HFFc6 (cell line): ENCODE data around the gene BAG1. TPM values are rescaled to one million over a fixed set of nuclear protein-coding genes. Genes with fewer than 3 reads are reported as not detected.

Experiments used
- DNase-seq: peaks from one replicate; pipeline ENCODE4 v3.0.0-alpha.2; 2018
- H3K27ac Mint-ChIP-seq: 2 replicates; pipeline ENCODE4 v1.8.0; 2020; ENCODE audit warnings: mild to moderate bottlenecking, mixed read lengths
- H3K27me3 Mint-ChIP-seq: 2 replicates; pipeline ENCODE4 v1.8.0; 2021; ENCODE audit warnings: mild to moderate bottlenecking, moderate library complexity, mixed read lengths; ENCODE audit not compliant: insufficient read depth
- H3K36me3 Mint-ChIP-seq: 2 replicates; pipeline ENCODE4 v1.8.0; 2021; ENCODE audit warnings: low read depth, mixed read lengths
- H3K4me1 Mint-ChIP-seq: 2 replicates; pipeline ENCODE4 v1.8.0; 2020; ENCODE audit warnings: low read depth, mixed read lengths
- H3K4me3 Mint-ChIP-seq: 2 replicates; pipeline ENCODE4 v1.8.0; 2020; ENCODE audit warnings: mild to moderate bottlenecking, moderate library complexity, mixed read lengths
- H3K9me3 Mint-ChIP-seq: 2 replicates; pipeline ENCODE4 v1.8.0; 2020; ENCODE audit warnings: mild to moderate bottlenecking, mixed read lengths
- CTCF ChIP-seq: fragments of 200-600 bp; sonication (generic); IDR thresholded peaks from 2 replicates; pipeline ENCODE4 v1.5.0; 2021; ENCODE audit warnings: antibody characterized with exemption, mild to moderate bottlenecking
- total RNA-seq, 6 experiments: library from RNA; stranded (reverse); fragmentation: NEBNext Ultra II Directional; extraction: Animal tissue kit (Norgen Biotek cat#: 25700); gene quantifications; 2 replicates in 1 of 6; 3 replicates in 5 of 6; pipeline ENCODE4 v1.2.3, GENCODE V29; 2021

Gene BAG1
- total RNA-seq, 6 experiments from 2014 or later = 22.5 to 31.3 (median 27.6) TPM

- H3K27me3 Mint-ChIP-seq = peaks cover 8% of the 10 kb centered on the region
- peaks cover 29% of the 10 kb centered on the region for H3K36me3 Mint-ChIP-seq
- no peak for DNase-seq
- peaks cover 42% of the 10 kb centered on the region for H3K4me1 Mint-ChIP-seq
- H3K27ac Mint-ChIP-seq = peak overlapping the region; percentile 100
- no peaks in the 10 kb centered on the region for H3K9me3 Mint-ChIP-seq
- no peak for TF ChIP-seq CTCF
- peak overlapping the region; percentile 99 for H3K4me3 Mint-ChIP-seq
These were observed 25.4 kb upstream of the BAG1 start for GRCh38 chr9:33289936-33290246.

GRCh38 chr9:33289496-33289895 is 25.0 kb upstream of the BAG1 start:
- no peak for DNase-seq
- Mint-ChIP-seq H3K4me1 (peaks cover 38% of the 10 kb centered on the region), H3K36me3 (peaks cover 25% of the 10 kb centered on the region), H3K27me3 (peaks cover 8% of the 10 kb centered on the region), H3K9me3 (no peaks in the 10 kb centered on the region), H3K4me3 (peak overlapping the region; percentile 99), H3K27ac (peak overlapping the region; percentile 100)
- no peak for TF ChIP-seq CTCF

GRCh38 chr9:33288828-33289483 is 24.4 kb upstream of the BAG1 start:
- Mint-ChIP-seq H3K27me3 (peaks cover 8% of the 10 kb centered on the region), H3K4me1 (peaks cover 35% of the 10 kb centered on the region), H3K9me3 (no peaks in the 10 kb centered on the region), H3K4me3 (no peak overlapping the region), H3K36me3 (peaks cover 21% of the 10 kb centered on the region), H3K27ac (peak overlapping the region; percentile 100; the same call in 1 of the 2 replicates)
- no peak for DNase-seq
- no peak for TF ChIP-seq CTCF

GRCh38 chr9:33288235-33288634 is 23.7 kb upstream of the BAG1 start:
- H3K9me3 Mint-ChIP-seq = no peaks in the 10 kb centered on the region
- no peak for TF ChIP-seq CTCF
- peaks cover 8% of the 10 kb centered on the region for H3K27me3 Mint-ChIP-seq
- peaks cover 30% of the 10 kb centered on the region for H3K4me1 Mint-ChIP-seq
- no peak for DNase-seq
- H3K27ac Mint-ChIP-seq = peak overlapping the region; percentile 71
- no peak overlapping the region for H3K4me3 Mint-ChIP-seq
- H3K36me3 Mint-ChIP-seq = peaks cover 21% of the 10 kb centered on the region

- Mint-ChIP-seq H3K9me3 (no peaks in the 10 kb centered on the region), H3K4me3 (no peak overlapping the region), H3K27me3 (peaks cover 8% of the 10 kb centered on the region), H3K36me3 (peaks cover 12% of the 10 kb centered on the region), H3K4me1 (peaks cover 18% of the 10 kb centered on the region), H3K27ac (peak overlapping the region; percentile 55)
- DNase-seq = peak; percentile 74
- peak; percentile 81 for TF ChIP-seq CTCF
These were observed 22.6 kb upstream of the BAG1 start for GRCh38 chr9:33287087-33287490.
